ENCODE results near the gene AREG.

The AREG gene

GRCh38 chr4:74433541-74434172, 11.3 kb upstream of the AREG start:
- DNase-seq, result no peak

GRCh38 chr4:74435296-74435695, 9.6 kb upstream of the AREG start:
- DNase-seq, result no peak

GRCh38 chr4:74437866-74438265, 7.1 kb upstream of the AREG start:
- DNase-seq, result no peak

GRCh38 chr4:74438661-74439060, 6.3 kb upstream of the AREG start:
- DNase-seq, result no peak

GRCh38 chr4:74439952-74440351, 5.0 kb upstream of the AREG start:
- no peak for DNase-seq

GRCh38 chr4:74440356-74440755, 4.6 kb upstream of the AREG start:
- DNase-seq, result no peak

GRCh38 chr4:74441744-74442143, 3.2 kb upstream of the AREG start:
- DNase-seq, result no peak

GRCh38 chr4:74446193-74446868, 1.4 kb downstream of the AREG start:
- DNase-seq, result no peak

GRCh38 chr4:74446896-74447295, 2.0 kb downstream of the AREG start:
- DNase-seq, result no peak

- DNase-seq, result no peak
These were observed 2.8 kb downstream of the AREG start for GRCh38 chr4:74447636-74448233.

- DNase-seq, result no peak
These were observed 4.8 kb downstream of the AREG start for GRCh38 chr4:74449571-74450297.

- DNase-seq, result no peak
These were observed 5.4 kb downstream of the AREG start for GRCh38 chr4:74450298-74450683.

- DNase-seq, result no peak
These were observed 6.3 kb downstream of the AREG start for GRCh38 chr4:74451214-74451661.

- DNase-seq, result no peak
These were observed 8.2 kb downstream of the AREG start for GRCh38 chr4:74453037-74453635.

- DNase-seq, result no peak
These were observed 9.2 kb downstream of the AREG start for GRCh38 chr4:74453829-74454742.

GRCh38 chr4:74455361-74456055, 10.6 kb downstream of the AREG start:
- no peak for DNase-seq

- no peak for DNase-seq
These were observed 11.3 kb downstream of the AREG start for GRCh38 chr4:74456056-74456744.

- DNase-seq, result no peak
These were observed 12.0 kb downstream of the AREG start for GRCh38 chr4:74456849-74457395.

GRCh38 chr4:74460833-74461232, 15.9 kb downstream of the AREG start:
- DNase-seq, result no peak

GRCh38 chr4:74463123-74463522, 18.2 kb downstream of the AREG start:
- DNase-seq, result no peak

GRCh38 chr4:74464291-74464690, 19.4 kb downstream of the AREG start:
- DNase-seq, result no peak
